NCI-H2227 (cell line): ENCODE results near the gene THBD.
"Not testable (repeated sequence)": the region's sequence is repeated elsewhere in the genome, so short reads cannot be mapped to it uniquely, and the experiment has no call there.

Source experiments
- DNase-seq: peaks from one replicate; lab custom pipeline; 2025; ENCODE audit not compliant: unreplicated experiment; lab: John Stamatoyannopoulos, UW

THBD gene

DNA sequence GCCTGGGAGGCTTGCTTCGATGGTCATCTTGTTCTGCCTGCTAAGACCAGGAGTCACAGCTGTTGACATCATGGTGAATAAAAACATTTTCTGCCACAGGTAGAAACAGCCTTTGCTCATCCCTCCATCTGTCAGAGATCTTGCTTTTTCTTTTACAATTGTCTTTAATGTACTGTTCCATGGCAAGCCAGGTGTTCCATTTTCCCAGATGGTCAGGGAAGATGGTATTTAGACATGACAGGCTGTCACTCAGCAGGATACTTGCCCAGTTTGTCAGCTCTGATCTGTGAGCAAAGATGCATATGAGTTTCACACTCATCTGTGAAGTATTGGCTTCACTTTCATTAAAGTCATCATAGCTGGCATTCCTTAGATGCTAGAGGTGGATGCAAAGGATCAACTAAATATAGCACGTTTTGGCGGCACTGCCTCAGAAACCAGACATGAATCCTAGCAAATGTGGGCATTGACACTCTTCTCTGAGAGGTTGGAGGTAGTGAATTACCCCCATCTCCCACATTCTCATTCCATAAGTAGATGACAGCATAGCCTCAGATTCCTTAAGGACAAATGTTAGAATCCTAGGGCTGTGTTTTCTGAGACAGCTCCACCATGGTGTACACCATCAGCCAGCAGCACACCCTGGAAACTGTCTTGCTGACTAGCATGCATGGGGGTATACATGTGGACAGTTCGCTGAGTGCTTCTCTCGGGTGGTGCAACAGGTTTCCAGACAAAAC, 10.2 kb downstream of the THBD start:
- DNase-seq: no peak

DNA sequence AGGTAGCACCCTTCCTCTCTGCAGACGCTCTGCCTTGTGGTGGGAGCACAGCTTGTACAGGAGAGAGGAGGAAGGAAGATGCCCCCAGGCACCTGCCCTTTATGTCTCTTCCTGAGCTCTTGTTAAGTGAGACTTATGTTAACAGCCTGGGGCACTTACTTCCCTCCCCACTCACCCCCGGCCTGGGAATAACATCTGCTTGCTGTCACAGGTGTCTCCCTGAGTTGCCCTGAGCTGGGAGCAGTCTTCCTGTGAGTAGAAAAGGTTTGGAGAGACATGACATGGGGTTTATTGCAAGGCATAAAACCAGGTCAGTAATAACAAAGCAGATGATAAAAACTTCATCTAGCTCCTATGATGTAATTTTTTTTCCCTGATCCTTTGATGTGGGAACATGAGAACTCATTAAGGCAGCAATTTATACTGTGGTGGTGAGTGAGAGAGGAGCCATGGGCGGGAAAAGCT, 12.4 kb downstream of the THBD start:
- no peak for DNase-seq

DNA sequence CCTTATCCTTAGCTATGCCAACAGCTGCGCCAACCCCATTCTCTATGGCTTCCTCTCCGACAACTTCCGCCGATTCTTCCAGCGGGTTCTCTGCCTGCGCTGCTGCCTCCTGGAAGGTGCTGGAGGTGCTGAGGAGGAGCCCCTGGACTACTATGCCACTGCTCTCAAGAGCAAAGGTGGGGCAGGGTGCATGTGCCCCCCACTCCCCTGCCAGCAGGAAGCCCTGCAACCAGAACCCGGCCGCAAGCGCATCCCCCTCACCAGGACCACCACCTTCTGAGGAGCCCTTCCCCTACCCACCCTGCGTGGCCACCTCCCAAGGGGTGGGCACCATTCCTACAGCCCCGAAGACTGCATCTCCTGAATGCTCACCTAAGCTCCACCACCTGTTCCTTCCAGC, 13.1 kb downstream of the THBD start:
- no peak for DNase-seq

DNA sequence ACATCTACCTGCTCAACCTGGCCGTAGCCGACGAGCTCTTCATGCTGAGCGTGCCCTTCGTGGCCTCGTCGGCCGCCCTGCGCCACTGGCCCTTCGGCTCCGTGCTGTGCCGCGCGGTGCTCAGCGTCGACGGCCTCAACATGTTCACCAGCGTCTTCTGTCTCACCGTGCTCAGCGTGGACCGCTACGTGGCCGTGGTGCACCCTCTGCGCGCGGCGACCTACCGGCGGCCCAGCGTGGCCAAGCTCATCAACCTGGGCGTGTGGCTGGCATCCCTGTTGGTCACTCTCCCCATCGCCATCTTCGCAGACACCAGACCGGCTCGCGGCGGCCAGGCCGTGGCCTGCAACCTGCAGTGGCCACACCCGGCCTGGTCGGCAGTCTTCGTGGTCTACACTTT, 13.7 kb downstream of the THBD start:
- no peak for DNase-seq

DNA sequence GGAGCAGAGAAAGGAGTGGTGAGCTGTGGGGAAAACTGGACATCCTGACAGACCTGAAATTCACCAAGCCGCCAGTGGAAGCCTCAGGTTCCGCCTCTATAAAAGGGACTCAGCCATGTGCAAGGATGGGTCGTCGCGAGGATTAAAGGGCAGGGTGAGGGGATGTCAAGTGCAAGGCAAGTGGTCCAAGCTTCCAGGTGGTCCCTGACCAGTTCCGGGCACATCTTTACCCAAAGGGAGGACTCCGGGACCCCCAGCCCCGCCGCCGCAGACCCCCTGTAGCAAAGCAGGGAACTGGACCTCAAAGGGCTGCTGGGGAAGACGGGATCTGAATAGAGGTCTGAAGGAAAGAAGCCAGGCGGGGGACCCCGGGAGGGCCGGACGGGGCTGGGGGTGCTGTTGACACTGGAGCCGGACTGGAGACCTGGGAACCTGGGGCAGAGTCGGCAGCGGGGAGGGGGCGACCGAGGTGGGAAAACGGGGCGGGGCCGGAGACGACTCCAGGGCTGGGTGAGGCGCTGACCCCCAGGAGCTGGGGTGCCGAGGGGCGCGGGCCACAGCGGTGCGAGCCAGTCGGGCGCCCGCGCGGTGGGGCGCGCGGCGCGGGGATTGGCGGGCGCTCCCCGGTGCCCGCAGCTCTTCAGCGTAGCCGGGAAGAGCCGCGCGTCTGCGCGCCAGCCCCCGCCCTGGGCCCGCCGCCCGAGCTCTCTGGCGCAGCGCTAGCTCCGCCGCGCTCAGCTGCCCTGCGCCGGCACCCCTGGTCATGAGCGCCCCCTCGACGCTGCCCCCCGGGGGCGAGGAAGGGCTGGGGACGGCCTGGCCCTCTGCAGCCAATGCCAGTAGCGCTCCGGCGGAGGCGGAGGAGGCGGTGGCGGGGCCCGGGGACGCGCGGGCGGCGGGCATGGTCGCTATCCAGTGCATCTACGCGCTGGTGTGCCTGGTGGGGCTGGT, 14.5 kb downstream of the THBD start, which contains the start of gene SSTR4:
SSTR4 (plus strand) TSS at position 592 of the 951 bp plus-strand sequence; CDS start at position 764, 172 bp downstream.
- no peak for DNase-seq

DNA sequence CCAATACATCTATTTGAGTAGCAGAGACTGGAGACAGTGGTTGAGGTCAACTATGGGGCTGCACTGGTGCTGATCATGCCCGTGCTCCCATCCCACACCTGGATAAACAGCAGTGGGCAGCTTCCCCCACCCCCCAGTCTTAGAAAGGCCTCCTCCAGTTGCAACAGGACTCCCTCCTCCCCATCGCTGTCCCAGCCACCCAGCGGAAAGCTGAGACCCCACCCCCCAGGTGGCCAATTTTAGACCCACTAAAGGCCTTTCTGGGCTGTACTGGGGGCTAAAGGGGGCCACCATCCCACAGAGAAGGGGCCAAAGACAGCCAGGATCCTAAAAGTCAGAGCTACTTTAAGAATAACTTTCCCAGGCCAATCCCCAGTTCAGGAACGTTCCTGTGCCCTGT, 15.6 kb downstream of the THBD start:
- DNase-seq: no peak

DNA sequence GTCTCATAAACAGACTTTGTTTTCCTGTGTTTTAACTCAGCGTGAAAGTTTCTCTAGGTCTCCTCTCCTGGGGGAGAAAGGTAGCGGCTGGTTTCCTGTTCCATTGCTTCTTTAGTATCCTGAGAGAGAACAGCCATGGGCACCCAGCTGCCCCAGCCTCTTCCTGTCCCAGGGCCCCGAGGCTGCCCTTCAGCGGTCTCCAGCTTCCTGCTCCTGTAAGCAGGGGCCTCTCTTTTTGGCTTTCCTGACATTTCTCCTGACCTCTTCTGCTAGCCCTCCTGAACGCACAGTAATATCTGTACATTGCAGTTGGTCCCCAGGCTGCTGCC, 16.8 kb downstream of the THBD start:
- no peak for DNase-seq

DNA sequence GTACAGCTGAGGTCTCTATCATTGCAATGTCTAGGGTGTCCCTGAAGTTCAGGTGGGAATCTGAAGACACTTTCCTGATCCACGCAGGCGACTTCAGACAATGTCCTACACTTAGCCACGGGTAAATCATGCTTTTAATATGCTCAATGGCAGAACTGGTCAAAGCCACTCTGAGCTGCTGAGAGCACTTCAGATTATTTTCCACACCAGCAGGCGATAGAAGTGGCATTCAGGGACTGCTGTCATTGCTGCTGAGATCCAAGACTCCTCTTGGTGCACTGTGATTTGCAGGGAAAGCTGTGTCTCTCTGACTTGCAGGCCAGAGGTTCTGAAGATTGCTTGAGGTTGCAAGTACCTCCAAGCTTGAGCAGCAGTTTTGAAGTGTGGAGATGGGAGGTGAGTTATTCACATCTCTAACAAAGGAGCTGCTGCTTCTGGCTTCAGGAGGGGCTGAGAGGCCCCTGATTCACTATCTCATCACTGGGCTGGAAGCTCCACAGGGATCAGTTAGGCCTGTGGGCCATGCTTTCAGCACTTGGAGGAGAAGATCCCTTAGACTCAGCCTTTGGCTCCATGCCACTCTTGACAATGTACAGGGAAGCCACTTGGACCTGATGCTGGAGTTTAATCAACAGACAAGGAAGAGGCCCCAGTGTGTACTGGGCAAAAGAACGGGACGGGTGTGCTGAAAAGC, 17.3 kb downstream of the THBD start:
- no peak for DNase-seq

DNA sequence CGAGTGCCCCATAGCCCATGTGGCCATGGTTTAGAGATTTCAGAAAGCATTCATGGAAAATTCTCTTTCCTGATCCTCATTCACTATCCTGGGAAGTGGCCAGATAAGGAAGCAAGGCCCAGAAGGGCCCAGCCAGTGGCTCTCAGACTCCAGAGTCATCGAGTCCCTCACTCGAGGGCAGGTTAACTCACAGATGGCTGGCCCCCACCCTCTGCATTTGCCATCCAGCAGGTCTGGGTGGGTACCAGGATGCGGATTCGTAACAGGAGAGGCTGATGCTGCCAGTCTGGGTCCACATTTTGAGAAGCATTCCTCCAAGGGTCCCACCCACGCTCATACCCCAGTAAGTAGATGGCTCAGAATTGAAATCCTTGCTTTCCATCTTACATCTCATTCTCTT, 18.1 kb downstream of the THBD start:
- DNase-seq: no peak

DNA sequence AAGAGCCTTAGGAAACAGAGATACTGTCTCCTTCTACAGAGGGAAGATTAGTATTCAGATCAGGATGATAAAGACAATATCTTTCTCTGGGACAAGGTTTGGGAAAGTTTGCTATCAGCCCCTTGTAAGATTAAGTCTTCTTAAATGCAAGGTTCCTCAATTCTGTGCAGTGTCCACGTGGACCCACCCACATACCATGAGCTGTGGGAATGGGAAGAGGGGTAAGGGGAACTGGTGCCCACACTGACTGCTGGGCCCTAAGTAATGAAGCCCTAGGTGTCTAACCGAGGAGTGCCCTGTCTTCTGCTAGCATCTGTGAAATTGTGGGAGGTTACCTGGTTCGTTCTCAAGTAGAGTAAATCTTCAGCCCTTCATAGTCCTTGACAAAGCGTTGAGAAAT, 20.1 kb downstream of the THBD start:
- DNase-seq: no peak

DNA sequence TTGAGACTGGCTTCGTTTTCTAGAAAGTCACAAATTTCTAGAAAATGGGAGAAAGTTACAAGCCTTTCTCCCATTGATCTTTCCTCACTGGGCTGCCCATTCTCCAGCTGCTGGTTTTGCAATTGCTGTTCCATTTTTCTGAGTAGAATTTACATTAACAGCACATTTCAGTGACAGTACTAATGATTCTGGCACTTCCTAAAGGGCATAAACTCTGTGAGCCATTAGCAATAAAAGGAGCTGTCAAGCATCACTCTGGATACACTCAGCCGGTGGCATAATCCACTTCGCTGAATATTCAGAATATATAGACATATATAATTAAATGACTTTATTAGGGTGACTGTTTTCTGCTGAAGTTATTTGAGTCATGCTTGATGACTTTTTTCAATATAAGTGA, 21.1 kb downstream of the THBD start:
- DNase-seq: no peak

DNA sequence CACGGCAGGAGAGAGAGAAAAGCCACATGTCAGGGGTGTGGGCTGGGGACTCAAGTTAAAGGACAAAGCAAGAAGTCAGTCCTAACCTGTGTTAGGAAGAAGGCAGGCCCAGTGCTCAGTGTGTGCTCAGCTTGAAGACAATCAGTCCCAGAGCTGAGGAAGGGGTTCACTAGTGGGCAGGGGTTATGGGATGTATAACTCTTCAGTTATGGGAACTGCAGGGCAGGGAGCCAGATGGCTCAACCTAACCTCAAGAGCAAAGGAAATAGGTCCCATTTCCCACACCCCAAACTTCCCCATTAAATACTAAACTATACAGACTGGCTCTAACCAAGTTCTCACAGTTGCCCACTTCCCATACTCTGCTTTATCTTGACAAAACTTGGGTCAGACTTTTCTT, 21.8 kb downstream of the THBD start:
- DNase-seq: no peak

DNA sequence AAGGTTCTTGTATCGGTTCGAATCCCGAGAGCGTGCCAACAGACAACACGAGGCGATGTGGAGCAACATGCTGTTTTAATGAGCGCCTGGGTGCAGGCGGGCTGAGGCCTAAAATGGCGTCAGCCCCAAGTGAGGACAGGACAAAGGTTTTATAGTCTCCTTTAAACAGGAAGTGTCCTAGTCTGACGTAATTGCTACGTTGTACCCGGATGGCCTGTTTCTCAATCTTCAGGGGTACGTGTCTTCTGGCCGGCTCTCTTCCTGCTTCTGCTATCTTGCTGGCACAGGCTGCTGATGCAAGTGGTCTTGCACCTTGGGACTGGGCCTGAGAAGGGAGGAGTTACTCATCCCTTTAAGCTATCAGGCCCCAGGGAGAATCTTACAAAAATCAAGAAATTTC, 24.0 kb downstream of the THBD start:
- DNase-seq: not testable (repeated sequence)

DNA sequence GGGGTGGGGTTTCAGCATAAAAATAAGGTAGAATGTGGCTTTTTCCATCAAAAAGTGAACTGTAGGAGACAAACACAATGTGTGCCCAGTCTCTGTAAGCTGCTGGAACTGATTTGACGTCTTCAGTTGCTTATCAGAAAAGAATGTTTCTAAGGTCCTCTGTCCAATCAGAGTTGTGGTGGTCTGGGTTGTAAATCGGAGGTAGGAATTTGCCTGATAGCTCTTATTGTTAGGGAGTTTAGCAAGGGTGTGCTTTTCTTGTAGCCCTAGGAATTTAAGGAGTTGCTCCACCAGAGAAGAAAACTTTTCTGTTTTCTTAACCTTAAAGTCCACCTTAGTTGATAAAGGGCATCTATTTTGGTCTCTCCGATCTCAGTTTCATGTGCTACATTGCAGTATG, 24.8 kb downstream of the THBD start:
- DNase-seq: no peak

DNA sequence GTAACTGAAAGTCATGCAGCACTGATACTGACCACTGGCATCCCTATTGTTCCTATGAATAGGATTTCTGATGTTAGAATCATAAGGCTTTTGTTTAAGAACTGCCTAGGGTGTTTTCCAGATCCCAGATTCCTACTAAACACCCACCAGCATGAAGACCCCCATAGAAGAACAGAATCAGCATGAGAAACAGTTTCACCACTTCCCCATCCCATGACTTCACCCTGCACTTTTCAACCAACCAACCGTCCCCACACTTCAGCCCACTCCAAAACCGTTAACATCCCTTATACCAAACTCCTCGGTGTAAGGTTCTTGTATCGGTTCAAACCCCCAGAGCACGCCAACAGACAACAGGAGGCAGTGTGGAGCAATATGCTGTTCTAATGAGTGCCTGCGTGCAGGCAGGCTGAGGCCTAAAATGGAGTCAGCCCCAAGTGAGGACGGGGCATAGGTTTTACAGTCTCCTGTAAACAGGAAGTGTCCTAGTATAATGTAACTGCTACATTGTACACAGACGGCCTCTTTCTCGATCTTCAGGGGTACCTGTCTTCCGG, 25.8 kb downstream of the THBD start:
- DNase-seq: no peak

DNA sequence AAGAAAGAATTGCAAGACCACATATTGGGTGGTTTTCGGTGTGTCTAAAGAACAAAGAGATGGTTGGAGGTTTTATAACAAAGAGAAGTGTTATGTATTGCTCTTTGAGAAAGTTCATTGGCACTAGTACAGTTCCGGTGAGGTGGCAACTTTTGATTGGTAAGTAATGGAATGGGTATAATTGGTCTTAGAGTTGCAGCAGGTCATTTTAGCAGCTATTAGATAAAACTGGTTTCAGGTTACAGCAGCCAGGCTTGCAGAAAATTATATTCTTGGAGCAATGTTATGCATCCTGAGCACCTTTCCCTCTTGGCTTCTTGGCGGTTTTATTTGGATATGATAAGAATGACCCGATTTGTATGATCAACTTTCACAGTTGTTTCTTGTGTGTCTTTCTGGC, 26.6 kb downstream of the THBD start:
- DNase-seq: no peak

DNA sequence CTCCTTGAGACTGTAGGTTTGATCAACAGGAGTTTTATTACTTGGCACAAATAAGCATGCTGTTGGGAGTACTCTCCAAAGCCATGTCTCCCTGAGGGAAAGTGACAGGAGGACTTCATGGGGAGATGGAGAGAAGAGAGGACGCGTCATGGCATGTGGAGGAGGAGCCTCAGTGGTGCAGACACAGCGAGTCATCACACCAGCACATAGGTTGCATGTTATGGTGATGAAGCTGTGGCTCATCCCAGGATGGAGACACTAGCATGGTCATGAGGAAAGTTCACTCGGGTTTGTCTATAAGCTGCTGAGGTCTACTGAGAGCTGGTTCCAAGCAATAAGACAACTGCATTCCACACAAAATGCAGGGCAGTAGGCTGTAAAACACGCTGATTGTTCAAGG, 27.5 kb downstream of the THBD start:
- no peak for DNase-seq

DNA sequence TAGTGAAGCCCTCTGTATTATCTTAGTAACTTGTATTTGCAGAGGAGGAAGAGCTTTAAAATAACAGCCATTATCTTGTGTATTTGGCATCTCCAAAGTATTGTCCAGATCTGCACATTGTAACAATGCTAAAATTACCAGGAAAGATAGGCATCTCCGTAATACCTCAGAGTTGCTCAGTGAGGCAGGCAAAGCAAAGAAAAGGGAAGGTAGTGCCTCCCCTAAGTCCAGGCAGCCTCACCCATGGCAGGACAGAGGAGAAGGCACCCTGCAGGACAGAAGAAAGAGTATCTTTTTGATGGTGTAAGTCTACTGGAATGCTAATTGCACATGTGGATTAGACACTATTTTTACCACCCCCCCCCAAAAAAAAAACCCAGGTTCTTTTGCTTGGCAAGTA, 27.9 kb downstream of the THBD start:
- DNase-seq: no peak

DNA sequence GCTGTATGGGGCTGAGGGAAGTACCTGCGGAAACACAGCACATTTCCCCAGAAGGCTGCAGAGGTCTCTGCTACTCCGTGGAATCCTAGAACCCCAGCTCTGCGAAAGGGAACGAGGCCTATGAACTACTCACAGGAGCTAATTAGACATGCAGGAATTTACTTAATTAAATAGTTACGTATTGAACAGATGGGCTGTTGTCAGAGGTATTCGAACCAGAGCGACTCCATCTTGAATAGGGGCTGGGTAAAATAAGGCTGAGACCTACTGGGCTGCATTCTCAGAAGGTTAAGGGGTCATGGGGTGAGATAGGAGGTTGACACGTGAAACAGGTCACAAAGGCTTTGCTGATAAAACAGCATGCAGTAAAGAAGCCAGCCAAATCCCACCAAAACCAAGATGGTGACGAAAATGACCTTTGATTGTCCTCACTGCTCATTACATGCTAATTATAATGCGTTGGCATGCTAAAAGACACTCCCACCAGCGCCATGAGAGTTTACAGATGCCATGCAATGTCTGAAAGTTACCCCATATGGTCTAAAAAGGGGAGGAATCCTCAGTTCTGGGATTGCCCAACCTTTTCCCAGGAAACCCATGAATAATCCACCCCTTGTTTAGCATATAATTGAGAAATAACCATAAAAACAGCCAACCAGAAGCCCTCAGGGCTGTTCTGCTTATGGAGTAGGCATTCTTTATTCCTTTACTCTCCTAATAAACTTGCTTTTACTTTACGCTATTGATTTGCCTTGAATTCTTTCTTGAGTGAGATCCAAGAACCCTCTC, 29.0 kb downstream of the THBD start:
- DNase-seq: no peak

DNA sequence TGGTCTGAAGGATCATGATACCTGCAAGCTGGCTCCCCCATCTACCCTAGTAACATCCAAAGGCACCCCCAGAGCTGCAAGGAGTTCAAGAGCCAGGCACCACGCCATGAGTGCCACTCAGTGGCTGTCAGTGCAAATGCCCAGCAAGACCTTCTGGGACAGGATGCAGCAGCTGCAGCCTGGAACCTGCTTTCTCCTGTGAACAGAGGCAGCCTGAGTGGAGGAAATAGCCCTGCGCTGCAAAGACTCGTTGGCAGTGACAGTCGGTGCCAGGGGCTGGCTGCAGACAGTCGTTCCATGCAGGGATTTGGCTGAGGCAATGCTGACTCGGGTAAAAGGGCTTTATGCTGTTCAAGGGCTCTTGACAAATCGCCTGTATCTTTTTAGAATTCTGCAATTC, 30.1 kb downstream of the THBD start:
- no peak for DNase-seq

DNA sequence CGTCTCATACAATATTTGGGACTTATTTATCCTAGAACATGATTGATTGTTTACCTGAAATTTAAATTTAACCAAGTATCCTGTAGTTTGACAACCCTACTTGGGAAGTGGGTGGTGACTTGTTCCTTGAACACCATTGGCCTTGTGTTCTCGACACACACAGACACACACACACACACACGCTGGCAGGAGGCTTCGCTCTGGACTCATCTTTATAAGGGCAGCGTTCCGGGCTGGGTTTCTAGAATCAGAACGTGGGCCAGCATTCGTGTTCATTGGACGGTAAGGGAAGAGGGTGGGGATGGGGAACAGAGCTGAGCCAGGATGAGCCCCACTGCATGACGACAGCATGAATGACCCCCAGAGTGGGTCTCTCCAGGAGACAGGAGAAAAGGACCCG, 30.5 kb downstream of the THBD start:
- no peak for DNase-seq
